NCI-H1417 (cell line): ENCODE data around the gene ADAP1.
"Not testable (repeated sequence)": the region's sequence is repeated elsewhere in the genome, so short reads cannot be mapped to it uniquely, and the experiment has no call there.

ENCODE experiments used
- DNase-seq, 3 experiments: peaks; one replicate each; lab custom pipeline; 2025; lab: John Stamatoyannopoulos, UW

Gene ADAP1

DNA sequence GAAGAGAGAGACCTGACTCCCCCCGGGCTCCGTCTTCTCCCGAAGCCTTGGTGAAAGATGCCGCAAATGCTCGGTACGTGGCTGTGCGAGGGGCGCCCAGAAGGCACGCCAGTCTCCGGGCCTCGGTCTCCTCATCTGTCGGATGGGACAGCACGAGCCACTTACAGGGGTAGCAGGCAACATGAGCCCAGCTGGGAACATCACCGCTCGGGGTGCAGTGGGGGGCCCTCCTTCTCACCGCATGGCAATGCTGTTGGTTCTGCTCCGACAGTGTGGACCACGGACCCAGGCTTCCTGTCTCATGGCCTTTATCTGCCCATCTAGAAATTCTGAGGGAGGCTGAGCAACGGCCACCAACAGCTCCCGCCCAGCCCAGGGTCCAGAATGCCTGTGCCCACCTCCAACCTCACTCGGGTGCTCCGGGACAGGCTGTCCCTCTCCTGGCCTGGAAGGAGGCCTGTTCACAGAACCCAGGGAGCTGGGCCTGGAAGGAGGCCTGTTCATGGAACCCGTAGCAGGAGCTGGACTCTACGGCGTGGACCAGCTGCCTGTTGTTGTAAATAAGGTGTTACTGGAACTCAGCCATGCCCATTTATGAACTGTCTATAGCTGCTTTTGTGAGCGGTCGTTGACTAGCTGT lies 15.8 kb downstream of the ADAP1 start:
- no peak for DNase-seq

- DNase-seq: no peak
Measured at GRCh38 chr7:937856-938484, 16.5 kb downstream of the ADAP1 start.

DNA sequence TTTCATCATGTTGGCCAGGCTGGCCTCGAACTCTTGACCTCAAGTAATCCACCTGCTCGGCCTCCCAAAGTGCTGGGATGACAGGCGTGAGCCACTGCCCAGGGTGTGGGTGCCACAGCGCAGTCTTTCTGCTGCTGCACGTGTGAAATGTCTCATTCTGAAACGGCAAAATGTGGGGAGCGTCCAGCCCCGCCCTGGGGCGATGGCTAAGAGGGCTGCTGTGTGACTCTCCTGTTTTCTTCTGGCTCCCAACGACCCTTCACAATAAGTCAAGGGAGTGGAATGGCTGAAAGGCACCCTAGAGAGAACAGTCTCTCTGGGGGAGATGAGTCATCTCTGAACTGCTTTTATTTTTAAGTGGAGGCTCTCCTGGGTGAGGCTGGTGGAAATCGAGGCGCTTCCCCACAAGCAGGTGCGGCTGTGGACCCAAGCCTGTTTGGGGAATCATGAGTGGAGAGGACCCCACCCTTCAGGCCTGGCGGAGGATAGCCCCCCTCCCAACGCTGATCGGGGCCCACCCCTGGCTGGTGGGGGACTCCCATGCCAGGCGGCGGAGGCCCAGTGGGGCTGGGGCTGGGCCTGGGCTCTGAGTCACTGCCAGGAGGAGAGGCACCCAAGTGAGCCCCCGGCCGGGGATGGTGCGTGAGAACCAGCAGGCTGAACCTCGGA lies 18.0 kb downstream of the ADAP1 start:
- DNase-seq: no peak

DNA sequence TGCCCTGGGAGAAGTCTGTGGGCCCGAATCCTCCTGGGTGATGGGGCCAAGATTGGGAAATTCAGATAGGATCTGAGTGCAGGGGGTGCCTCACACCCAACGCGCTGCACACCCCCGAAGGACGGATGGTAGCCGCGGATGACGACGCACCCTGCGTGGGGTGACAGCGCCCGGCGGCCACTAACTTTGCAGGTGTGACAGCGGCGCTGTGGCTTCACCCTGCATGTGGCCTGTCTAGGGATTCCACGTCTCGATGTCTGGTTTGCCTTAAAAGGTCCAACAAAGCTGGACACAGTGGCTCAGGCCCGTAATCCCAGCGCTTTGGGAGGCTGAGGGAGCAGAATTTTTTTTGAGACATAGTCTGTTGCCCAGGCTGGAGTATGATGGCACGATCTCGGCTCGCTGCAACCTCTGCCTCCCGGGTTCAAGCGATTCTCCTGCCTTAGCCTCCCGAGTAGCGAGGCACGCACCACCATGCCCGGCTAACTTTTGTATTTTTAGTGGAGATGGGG lies 18.6 kb downstream of the ADAP1 start:
- DNase-seq: no peak

- no peak for DNase-seq
Measured at GRCh38 chr7:935164-935873, 19.2 kb downstream of the ADAP1 start.

DNA sequence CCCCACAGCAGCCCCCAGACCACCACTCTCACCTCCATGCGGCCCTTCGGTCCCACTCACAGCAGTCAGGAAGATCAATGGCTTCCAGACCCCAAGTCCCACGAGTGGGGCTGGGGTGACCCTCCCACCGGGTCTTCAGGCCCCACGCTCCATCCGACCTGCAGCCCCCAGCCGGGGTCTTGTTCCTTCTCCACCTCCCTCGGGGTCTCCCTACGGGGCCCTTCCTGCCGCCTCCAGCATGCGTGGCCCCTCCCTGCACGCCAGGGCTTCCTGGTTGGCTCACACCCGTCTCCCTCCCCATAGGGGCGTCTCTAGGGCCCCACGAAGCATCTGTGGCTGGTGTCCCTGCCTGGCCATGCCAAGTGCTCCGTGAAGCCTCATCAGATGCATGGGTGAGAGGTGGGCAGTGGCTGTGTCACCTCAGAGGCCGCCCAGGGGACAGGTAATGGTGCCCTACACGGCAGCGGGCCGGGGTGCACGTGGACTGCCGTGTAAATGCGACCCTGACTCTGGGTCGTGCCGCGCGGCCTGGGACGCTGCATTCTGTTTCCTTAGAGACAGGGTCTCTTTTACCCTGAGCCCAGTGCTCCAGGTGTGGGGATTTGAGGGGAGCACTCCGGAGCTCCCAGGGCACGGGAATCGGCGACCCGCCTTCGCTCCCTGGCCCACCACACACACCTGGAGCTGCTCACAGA lies 19.9 kb downstream of the ADAP1 start:
- DNase-seq: no peak

DNA sequence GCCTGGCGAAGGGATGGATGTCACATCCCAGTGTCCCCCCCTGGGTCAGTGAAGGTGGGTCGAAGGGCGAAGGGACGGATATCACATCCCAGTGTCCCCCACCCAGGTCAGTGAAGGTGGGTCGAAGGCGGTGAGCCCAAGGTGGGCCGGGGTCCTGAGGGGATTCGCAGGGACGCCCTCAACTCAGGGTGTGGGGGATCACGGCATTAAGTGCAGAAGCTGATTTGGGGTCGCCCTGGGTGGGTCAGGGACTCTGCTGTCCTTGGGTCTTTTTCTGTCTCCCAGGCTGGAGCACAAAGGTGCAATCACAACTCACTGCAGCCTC lies 21.9 kb downstream of the ADAP1 start:
- DNase-seq: no peak

DNA sequence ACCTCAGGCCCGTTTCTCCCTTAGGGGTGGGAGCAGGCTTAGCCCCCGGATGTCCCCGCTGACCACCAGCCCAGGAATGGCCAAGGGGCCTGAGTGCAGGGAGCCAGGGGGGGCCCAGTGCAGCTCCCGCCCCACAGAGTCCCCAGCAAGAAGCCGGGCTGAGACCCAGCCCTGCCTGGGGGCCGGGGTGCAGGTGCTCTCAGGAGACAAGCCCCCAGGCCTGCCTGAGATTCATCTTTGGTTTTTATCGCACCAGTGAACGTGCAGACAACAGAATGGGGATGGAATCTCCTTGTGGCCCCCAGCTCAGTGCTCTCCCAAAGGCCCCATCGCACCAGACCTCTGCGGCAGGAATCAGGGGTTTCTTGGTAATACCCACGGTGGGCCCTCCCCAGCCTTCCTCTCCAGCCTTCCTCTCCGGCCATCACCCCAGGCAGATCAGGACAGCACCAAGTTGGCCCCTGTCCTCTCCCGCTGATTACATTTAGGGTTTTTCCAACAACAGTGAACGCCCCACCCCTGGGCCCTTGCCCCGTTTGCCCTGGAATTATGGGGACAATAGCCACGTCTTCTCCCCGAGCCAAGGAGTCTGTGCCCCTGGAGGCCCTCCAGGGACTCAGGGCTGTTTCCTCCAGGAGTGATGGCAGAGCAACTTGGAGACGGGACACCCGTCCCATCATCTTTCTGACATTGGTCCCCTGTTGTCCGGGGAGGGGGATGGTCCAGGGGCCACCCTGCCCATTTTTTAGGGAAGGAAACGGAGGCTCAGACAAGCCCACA lies 22.4 kb downstream of the ADAP1 start:
- DNase-seq: no peak

GRCh38 chr7:930975-931758 lies 23.3 kb downstream of the ADAP1 start:
- no peak for DNase-seq

DNA sequence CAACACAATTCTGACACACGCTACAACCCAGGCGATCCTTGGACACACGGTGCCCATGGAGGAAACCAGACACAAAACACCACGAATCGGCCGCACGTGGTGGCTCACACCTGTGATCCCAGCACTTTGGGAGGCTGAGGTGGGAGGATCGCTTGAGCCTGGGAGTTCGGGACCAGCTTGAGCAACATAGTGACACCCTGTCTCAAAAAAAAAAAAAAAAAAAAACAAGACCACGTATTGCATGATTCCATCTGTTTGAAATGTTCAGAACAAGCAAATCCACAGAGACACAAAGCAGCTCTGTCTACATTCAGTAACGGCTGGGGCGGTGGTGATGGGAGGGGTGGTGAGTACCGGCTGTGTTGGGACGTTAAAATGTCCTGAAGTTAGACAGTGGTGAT lies 25.2 kb downstream of the ADAP1 start:
- no peak for DNase-seq

GRCh38 chr7:927031-927671 lies 27.3 kb downstream of the ADAP1 start:
- DNase-seq: peak in 1 of 3 experiments; percentile 33

GRCh38 chr7:926061-927030 lies 28.1 kb downstream of the ADAP1 start:
- no peak for DNase-seq

- DNase-seq: no peak
Measured at GRCh38 chr7:925601-926000, 28.9 kb downstream of the ADAP1 start.

DNA sequence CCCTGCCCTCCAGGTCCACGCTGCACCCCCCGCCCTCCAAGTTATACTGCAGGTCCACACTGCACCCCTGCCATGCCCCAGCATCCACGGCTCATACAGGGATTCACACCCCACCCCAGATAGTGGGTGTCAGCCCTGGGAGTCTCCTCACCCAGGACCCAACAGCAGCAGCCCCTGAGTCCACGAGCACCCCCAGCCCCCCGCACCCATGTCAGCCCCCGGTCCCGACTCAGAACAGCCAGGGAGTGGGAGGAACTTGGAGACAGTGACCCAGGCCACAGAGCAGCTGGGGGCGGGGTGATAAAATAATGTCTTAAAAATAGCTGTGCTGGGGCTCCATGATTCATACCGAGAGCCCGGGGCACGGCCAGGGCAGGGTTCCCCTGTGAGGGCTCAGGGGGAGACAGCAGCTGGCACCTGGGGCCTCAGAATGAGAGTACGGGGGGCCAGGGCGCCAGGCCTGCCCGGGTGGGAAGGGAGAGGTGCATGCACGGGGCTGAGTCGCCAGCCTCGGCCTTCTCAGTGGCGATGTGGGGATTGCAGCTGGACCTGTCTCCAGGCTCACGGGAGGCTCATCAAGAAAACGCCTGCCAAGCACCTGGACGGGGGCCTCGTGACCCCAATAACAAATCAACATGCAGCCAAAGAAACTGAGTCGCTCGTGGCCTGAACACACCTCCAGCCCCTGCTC lies 29.8 kb downstream of the ADAP1 start:
- no peak for DNase-seq

- DNase-seq: not testable (repeated sequence)
Measured at GRCh38 chr7:924042-924441, 30.4 kb downstream of the ADAP1 start.

DNA sequence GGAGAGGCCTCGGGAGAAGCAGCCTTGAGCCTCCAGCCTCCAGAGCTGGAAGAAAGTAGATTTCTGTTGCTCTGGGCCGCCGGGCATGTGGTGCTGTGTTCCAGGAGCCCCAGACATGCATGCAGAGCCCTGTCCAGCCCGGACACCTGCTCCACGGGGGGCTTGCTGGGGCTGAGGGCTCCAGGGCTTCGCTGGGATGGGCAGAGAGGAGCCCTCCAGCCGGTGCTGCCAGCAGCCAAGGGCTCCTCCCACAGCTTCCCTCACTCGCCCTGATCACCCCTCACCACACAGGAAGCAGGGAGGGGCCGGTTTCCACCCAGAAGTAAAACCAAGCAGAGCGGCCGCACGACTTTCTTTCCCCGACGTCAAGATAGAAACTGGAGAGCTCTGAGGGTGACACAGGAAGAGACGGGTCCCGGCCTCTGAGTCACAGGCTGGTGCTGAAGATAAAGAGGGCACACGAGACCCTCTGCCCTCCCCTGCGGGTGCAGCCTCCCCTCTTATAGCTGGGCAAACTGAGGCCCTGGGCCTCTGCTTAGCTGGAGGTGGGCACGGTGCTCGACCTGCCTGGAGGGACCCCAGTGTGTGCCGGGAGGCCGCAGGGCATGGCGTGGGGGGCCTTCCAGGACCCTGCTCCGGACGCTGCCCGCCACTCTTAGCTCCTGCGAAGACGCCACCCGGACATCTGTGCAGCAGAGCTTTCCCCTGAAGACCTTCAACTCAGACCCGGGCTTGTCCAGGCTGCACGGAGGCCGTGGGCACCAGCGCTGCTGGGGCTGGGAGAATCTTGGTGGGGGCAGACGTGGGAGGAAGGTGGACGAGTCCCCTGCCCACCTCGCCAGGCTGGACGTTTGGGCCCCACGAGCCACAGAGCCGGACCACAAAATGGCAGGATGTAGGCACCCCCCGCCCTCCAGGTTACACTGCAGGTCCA lies 31.1 kb downstream of the ADAP1 start:
- peak in 1 of 3 experiments; percentile 23 for DNase-seq
